K562 (cell line): ENCODE measurements around the gene HCN1. TPM values are rescaled to one million over a fixed set of nuclear protein-coding genes. Genes with fewer than 3 reads are reported as not detected.

Experiments used
- ATAC-seq: fragments of 200-7000 bp; cut with Tn5 transposase; 3 replicates; pipeline ENCODE4 v1.9.1; 2020; ENCODE audit warnings: moderate library complexity
- BruUV-seq: library from RNA; stranded (reverse); fragments of 400-500 nt; replicated peaks from 2 replicates; lab custom pipeline; 2021; lab: Mats Ljungman, UMichigan
- CTCF ChIA-PET: fragments of 300-600 bp; formaldehyde crosslinking; extraction: SDS; loops from one replicate; lab custom pipeline; 2021; ENCODE audit warnings: low intra/inter-chr PET ratio; lab: Yijun Ruan, JAX
- POLR2A ChIA-PET: fragments of 300-600, 350-650 bp; sonication (Branson Sonifier 250); formaldehyde crosslinking; extraction: SDS; loops from one replicate; lab custom pipeline; 2021; ENCODE audit warnings: antibody characterized with exemption, inconsistent platforms; lab: Yijun Ruan, JAX
- DNase-seq, 4 experiments: peaks; one replicate each; pipeline versions ENCODE4 v3.0.0 to v3.0.0-alpha.2; 2011 to 2018; ENCODE audit warnings: low spot score in 3 of 4, mixed read lengths in 3 of 4; ENCODE audit errors: extremely low read depth in 1 of 4
- FAIRE-seq: peaks from 2 replicates; lab custom pipeline; 2011; peaks lifted over from hg19 to GRCh38; lab: Jason Lieb, UNC
- H2AFZ ChIP-seq: 2 replicates; pipeline ENCODE4 v1.6.0; 2011; ENCODE audit warnings: low read depth, low read length, control low read depth, inconsistent platforms
- H3K27ac ChIP-seq: fragments of 200-600 bp; 3 replicates; pipeline ENCODE4 v1.8.0; 2011; ENCODE audit warnings: low read depth, mild to moderate bottlenecking, control low read depth, inconsistent platforms, low read length, moderate library complexity, mixed read lengths; ENCODE audit errors: extremely low read depth
- H3K27me3 ChIP-seq, 2 experiments: fragments of 300-600 bp in 1 of 2; 2 replicates in 1 of 2; 3 replicates in 1 of 2; pipeline versions ENCODE4 v1.6.0 to v1.8.0; 2011; ENCODE audit warnings: inconsistent platforms in 2 of 2, low read length in 2 of 2, mild to moderate bottlenecking in 1 of 2, mixed read lengths in 1 of 2, moderate library complexity in 1 of 2; ENCODE audit not compliant: control insufficient read depth in 2 of 2, insufficient read depth in 2 of 2
- H3K36me3 ChIP-seq: fragments of 300-600 bp; 3 replicates; pipeline ENCODE4 v1.8.0; 2011; ENCODE audit warnings: mild to moderate bottlenecking, low read length, inconsistent platforms; ENCODE audit not compliant: control insufficient read depth, insufficient read depth
- H3K4me1 ChIP-seq, 2 experiments: fragments of 200-600 bp in 1 of 2; replicated peaks in 1 of 2; 2 replicates in 1 of 2; 3 replicates in 1 of 2; pipeline versions ENCODE4 v1.5.1 to v1.8.0; 2011; ENCODE audit warnings: inconsistent platforms in 2 of 2, low read length in 2 of 2, mild to moderate bottlenecking in 1 of 2, mixed read lengths in 1 of 2, moderate library complexity in 1 of 2; ENCODE audit not compliant: control insufficient read depth in 2 of 2, insufficient read depth in 2 of 2
- H3K4me2 ChIP-seq: 2 replicates; pipeline ENCODE4 v1.6.1; 2011; ENCODE audit warnings: low read length, control low read depth, inconsistent platforms, mixed read lengths; ENCODE audit not compliant: insufficient read depth
- H3K4me3 ChIP-seq: fragments of 200-600 bp; sonication (generic), shearing (Covaris generic); 2 replicates; pipeline ENCODE4 v1.5.1; 2016; ENCODE audit warnings: control low read depth, inconsistent platforms
- H3K79me2 ChIP-seq: fragments of 200-600 bp; 3 replicates; pipeline ENCODE4 v1.8.0; 2011; ENCODE audit warnings: low read length, inconsistent platforms; ENCODE audit not compliant: control insufficient read depth, insufficient read depth
- H3K9ac ChIP-seq, 2 experiments: 2 replicates each; pipeline versions ENCODE4 v1.6.0 to v1.6.1; 2011; ENCODE audit warnings: low read depth in 2 of 2, low read length in 2 of 2, control low read depth in 1 of 2, inconsistent platforms in 1 of 2, mild to moderate bottlenecking in 1 of 2, mixed read lengths in 1 of 2; ENCODE audit not compliant: insufficient read depth in 1 of 2
- H3K9me1 ChIP-seq: one replicate; pipeline ENCODE4 v1.6.0; 2011; ENCODE audit warnings: inconsistent platforms, mild to moderate bottlenecking, low read length, moderate library complexity; ENCODE audit not compliant: control insufficient read depth, insufficient read depth
- H3K9me3 ChIP-seq: replicated peaks from 2 replicates; pipeline ENCODE4 v1.5.1; 2011; ENCODE audit warnings: low read depth, low read length, inconsistent platforms; ENCODE audit not compliant: control insufficient read depth, insufficient read depth
- H4K20me1 ChIP-seq: replicated peaks from 2 replicates; pipeline ENCODE4 v1.6.1; 2011; ENCODE audit warnings: low read length, inconsistent platforms, mixed read lengths; ENCODE audit not compliant: control insufficient read depth, insufficient read depth
- SNRNP70 ChIP-seq: fragments of 200-400 bp; formaldehyde crosslinking; optimal IDR thresholded peaks from 2 replicates; pipeline ENCODE3; 2017; ENCODE audit warnings: low read depth, low read length
- ZNF318 ChIP-seq, 2 experiments: fragments of 450-650 bp; IDR thresholded peaks; 2 replicates each; pipeline ENCODE4 v1.6.1; 2016; ENCODE audit warnings: mild to moderate bottlenecking in 2 of 2, borderline replicate concordance in 1 of 2, low read depth in 1 of 2, moderate library complexity in 1 of 2
- WGBS: fragments of 100-300 bp; shearing (Covaris generic); methylation state at CpG from one replicate; pipeline ENCODE4 v1.1.6; 2016; ENCODE audit warnings: low coverage, mixed read lengths; ENCODE audit not compliant: insufficient coverage; ENCODE audit errors: missing lambda C conversion rate; 5-methylcytosine and 5-hydroxymethylcytosine counted together
- in situ Hi-C: fragments of 300-500 bp; cut with MboI; formaldehyde crosslinking; loops from 4 replicates; pipeline ENCODE4 v1.15.0; 2018; ENCODE audit warnings: inconsistent platforms, mixed read lengths
- intact Hi-C: fragments of 100-400 bp; cut with micrococcal nuclease; formaldehyde crosslinking; loops from 2 replicates; pipeline ENCODE4 v1.14.2; 2022
- polyA plus RNA-seq, 8 experiments: library from polyadenylated mRNA; depleted of rRNA in 4 of 8; stranded (reverse) in 5 of 8; unstranded in 3 of 8; fragments of >200 nt; fragmentation: Nextera tagmentation in 2 of 8; fragmentation: Illumina TruSeq in 1 of 8; extraction: Ambion mirVana in 2 of 8; extraction: Trizol in 1 of 8; gene quantifications; 2 replicates each; pipeline versions ENCODE4 v1.2.1 to v1.2.3, GENCODE V29; 2011 to 2014; ENCODE audit warnings: inconsistent platforms in 1 of 8, missing spikeins in 1 of 8
- total RNA-seq, 7 experiments: library from RNA; depleted of rRNA in 6 of 7; stranded (reverse); fragments of >200 nt in 6 of 7; fragmentation: Illumina TruSeq in 2 of 7; extraction: Trizol in 2 of 7; gene quantifications; 2 replicates each; pipeline versions ENCODE4 v1.2.1 to v1.2.3, GENCODE V29; 2011 to 2021; ENCODE audit warnings: low replicate concordance in 1 of 7

HCN1 gene
- total and polyA plus RNA-seq, 9 of the 15 experiments (the other 6 are each of a cell fraction or from before 2014, with no cell fraction given) = not detected

GRCh38 chr5:45623832-45624231 is 72.3 kb downstream of the HCN1 start:
- H3K27ac ChIP-seq = no peak overlapping the region
- no peak overlapping the region for H3K9ac ChIP-seq
- intact Hi-C loops = no loop called here
- WGBS = 0% methylated on average over 1 of the region's 1 CpG
- no TSS peak for BruUV-seq
- H3K4me3 ChIP-seq = no peak overlapping the region
- no peaks in the 10 kb centered on the region for H3K79me2 ChIP-seq
- H2AFZ ChIP-seq = no peak overlapping the region
- H4K20me1 ChIP-seq = no peaks in the 10 kb centered on the region
- FAIRE-seq (no peak), DNase-seq (no peak), ATAC-seq (no peak)
- in situ Hi-C loops = no loop called here
- ChIA-PET POLR2A (no interaction called here), CTCF (no interaction called here)
- no peaks in the 10 kb centered on the region for H3K9me1 ChIP-seq
- TF ChIP-seq SNRNP70 (no peak), ZNF318 (IDR thresholded peaks at IDR 0.05; ENCODE audit: borderline replicate concordance in 1 of 2, low read depth in 1 of 2) (no peak)
- no peaks in the 10 kb centered on the region for H3K4me1 ChIP-seq
- no peaks in the 10 kb centered on the region for H3K27me3 ChIP-seq
- no peak overlapping the region for H3K4me2 ChIP-seq
- H3K9me3 ChIP-seq = peaks cover 2% of the 10 kb centered on the region; the same call in 1 of the 2 replicates
- H3K36me3 ChIP-seq = no peaks in the 10 kb centered on the region
